Measurements from ENCODE around the gene PPP1R3G. TPM values are rescaled to one million over a fixed set of nuclear protein-coding genes. Genes with fewer than 3 reads are reported as not detected.

PPP1R3G gene
- total and polyA plus RNA-seq, 2 of the 13 experiments (the other 11 are each of a cell fraction or from before 2014, with no cell fraction given), result 1.2 to 1.3 TPM

GRCh38 chr6:5081955-5082354 is 3.2 kb upstream of the PPP1R3G start (continued):
- TF ChIP-seq ZNF276 (CRISPR knock-in tag; IDR thresholded peaks at IDR 0.05; ENCODE audit: low read depth) (no peak), SAFB2 (CRISPR knock-in tag; IDR thresholded peaks at IDR 0.05; ENCODE audit: borderline replicate concordance, low read depth) (no peak), ZKSCAN5 (CRISPR knock-in tag; IDR thresholded peaks at IDR 0.05) (no peak), ZNF747 (CRISPR knock-in tag; IDR thresholded peaks at IDR 0.05; ENCODE audit: borderline replicate concordance) (no peak), ZNF619 (CRISPR knock-in tag; IDR thresholded peaks at IDR 0.05) (no peak; the same call in 1 of the 2 replicates), RBFOX2 (IDR thresholded peaks at IDR 0.05; ENCODE audit: low read depth, low read length) (0 out of 2 replicates have a peak, but pooled peaks have one; percentile 31), POLR2G (IDR thresholded peaks at IDR 0.05; ENCODE audit: low read depth, low read length) (no peak), ZNF280B (CRISPR knock-in tag; IDR thresholded peaks at IDR 0.05; ENCODE audit: borderline replicate concordance) (no peak), DR1 (CRISPR knock-in tag; IDR thresholded peaks at IDR 0.05) (no peak), ZFX (CRISPR knock-in tag; IDR thresholded peaks at IDR 0.05; ENCODE audit: low read depth) (no peak), ZNF160 (CRISPR knock-in tag; IDR thresholded peaks at IDR 0.05) (0 out of 2 replicates have a peak, but pooled peaks have one; percentile 5), TBP (CRISPR knock-in tag; IDR thresholded peaks at IDR 0.05) (no peak), ATF3 (CRISPR knock-in tag; IDR thresholded peaks at IDR 0.05) (no peak), ZNF775 (CRISPR knock-in tag; IDR thresholded peaks at IDR 0.05; ENCODE audit: borderline replicate concordance) (no peak), ZSCAN30 (CRISPR knock-in tag; IDR thresholded peaks at IDR 0.05) (no peak)
- TF ChIP-seq, protein P1, sequence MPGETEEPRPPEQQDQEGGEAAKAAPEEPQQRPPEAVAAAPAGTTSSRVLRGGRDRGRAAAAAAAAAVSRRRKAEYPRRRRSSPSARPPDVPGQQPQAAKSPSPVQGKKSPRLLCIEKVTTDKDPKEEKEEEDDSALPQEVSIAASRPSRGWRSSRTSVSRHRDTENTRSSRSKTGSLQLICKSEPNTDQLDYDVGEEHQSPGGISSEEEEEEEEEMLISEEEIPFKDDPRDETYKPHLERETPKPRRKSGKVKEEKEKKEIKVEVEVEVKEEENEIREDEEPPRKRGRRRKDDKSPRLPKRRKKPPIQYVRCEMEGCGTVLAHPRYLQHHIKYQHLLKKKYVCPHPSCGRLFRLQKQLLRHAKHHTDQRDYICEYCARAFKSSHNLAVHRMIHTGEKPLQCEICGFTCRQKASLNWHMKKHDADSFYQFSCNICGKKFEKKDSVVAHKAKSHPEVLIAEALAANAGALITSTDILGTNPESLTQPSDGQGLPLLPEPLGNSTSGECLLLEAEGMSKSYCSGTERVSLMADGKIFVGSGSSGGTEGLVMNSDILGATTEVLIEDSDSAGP (CRISPR knock-in tag; IDR thresholded peaks at IDR 0.05; ENCODE audit: borderline replicate concordance), result no peak
- TF ChIP-seq, protein P2, sequence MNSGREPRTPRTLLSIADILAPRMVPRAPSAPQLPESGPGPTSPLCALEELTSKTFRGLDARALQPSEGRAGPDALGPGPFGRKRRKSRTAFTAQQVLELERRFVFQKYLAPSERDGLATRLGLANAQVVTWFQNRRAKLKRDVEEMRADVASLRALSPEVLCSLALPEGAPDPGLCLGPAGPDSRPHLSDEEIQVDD (CRISPR knock-in tag; IDR thresholded peaks at IDR 0.05; ENCODE audit: borderline replicate concordance), result no peak
